Left renal cortex interstitium (tissue), 4 donors: ENCODE data around the gene NOVA2. TPM values are rescaled to one million over a fixed set of nuclear protein-coding genes. Genes with fewer than 3 reads are reported as not detected.
A peak's percentile ranks its signal among the peaks of the same experiment; 100 is the strongest.

ENCODE experiments used
- DNase-seq, 4 donors: peaks; one replicate each; pipeline ENCODE4 v3.0.0-alpha.2; 2013; ENCODE audit warnings: low read depth in 4 of 4, low spot score in 2 of 4, missing footprints in 1 of 4
- polyA plus RNA-seq, 4 donors: library from polyadenylated mRNA; unstranded; fragments of 120-200 nt; gene quantifications; one replicate each; pipeline ENCODE4 v1.2.1, GENCODE V29; 2013; ENCODE audit not compliant: insufficient read length in 4 of 4

NOVA2 gene
- polyA plus RNA-seq, 4 donors, result 2.8 to 5.3 (median 4.2) TPM

DNA sequence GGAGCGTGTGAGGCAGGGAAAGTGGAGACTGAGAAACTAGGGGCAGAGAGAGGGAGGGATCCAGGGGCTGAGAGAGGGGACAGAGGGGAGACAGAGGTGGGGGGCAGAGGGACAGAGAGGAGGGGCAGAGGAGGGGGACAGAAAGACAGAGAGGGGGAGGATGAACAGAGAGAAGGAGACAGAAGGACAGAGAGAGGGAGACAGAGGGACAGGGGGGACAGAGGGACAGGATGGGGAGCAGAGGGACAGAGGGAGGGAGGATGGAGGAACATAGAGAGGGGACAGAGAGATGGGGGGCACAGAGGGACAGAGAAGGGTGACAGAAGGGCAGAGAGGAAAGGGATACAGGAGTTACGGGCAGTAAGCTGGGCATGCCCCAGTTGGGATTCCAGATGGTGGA, 44.4 kb downstream of the NOVA2 start:
- no peak for DNase-seq

GRCh38 chr19:45927565-45928261, 46.0 kb downstream of the NOVA2 start:
- DNase-seq, result peak; percentile 47 to 79 (median 66)

DNA sequence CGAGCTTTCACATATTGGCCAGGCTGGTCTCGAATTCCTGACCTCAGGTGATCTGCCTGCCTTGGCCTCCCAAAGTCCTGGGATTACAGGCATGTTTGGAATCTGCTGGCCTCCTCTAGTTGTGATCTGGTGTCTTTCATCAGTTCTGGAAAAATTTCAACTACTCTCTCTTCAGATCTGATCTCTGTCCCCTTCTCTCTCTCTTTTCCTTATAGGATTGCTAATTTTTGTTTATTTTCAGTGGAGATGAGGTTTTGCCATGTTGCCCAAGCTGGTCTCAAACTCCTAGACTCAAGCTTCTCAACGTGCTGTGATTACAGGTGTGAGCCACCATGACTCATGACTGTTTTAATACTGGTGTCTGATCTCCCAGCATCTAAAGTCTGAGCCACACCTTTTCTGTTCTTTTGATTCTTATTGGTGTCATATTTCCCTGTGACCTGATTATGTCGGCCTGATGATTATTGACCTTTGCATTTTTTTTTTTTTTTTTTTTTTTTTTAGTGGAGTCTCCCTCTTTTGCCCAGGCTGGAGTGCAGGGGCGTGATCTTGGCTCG, 48.7 kb downstream of the NOVA2 start:
- no peak for DNase-seq

GRCh38 chr19:45922281-45922680, 51.4 kb downstream of the NOVA2 start:
- no peak for DNase-seq

GRCh38 chr19:45920458-45920857, 53.2 kb downstream of the NOVA2 start:
- DNase-seq, result no peak

- no peak for DNase-seq
These were observed 54.0 kb downstream of the NOVA2 start for GRCh38 chr19:45919678-45920077.

GRCh38 chr19:45918721-45919120, 54.9 kb downstream of the NOVA2 start:
- no peak for DNase-seq

DNA sequence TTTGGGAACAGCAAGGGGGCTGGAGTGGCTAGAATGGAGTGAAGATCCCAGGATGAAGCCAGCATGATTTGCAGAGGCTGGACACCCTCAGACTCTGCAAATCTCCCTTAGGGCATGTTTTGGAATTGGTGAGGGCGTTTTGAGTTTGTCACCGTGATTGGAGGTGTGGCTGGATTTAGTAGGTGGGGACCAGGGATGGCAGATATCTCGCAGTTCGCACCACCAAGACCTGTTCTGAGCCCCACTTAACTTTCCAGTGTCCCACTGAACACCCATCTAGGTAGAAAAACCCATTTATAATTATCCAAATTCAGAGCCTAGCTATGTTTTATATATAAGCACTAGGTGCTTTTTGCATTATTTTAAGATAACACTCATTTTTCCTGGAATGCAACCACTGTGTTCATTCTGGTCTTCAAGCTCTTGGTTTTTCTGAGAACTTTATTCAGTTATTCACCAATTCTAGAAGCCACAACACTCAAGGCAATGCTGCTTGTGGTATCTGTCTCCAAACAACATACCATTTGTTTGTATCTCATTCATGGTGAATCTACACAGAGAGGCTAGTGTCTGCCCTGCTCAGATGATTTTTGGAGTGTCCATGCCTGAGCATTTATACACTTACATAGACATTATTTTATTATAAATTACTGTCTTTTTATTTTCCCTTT, 56.1 kb downstream of the NOVA2 start:
- no peak for DNase-seq

DNA sequence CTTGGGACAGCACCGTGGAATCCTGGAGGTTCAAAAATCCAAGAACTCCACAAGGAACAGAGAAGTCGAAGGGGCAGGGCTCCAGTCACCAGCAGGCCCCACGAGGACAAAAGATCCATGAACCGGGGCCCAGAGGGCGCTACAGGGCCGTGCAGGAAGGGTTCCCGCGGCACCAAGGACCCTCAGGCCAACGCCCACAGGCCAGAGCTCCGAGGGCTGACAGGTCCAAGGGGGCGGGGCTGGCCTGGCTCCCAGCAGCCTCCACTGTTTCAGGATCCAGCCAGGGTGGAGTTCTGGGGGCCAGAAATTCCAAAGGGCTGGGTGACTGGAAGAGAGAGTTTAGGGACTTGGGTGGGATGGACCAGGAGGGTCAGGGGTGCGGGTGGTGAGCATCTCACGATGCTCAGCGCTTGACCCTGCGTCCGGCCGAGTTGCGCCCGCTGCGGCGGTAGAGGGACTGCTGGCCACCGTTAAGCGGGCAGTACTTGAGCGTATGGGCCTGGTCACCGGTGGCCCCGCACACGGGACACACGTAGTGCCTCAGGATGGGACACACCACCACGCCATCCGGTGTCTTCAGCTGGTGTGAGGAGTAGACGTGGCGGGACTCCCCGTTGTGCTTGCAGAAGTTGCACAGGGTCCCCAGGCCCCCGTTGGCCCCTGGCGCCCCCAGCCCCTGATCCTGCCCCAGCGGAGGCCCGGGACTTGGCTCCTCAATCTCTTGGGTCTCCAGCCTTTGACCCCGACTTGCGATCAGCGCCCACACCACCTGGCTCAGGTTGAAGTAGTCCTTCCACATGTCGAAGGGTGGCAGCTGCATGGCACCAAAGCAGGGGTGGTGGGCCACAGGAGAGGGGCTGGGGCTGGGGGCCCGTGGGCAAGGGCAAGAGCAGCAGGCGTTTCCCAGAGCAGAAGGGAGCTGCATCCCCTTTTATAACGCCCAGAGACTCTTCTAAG, 59.5 kb downstream of the NOVA2 start, which contains the start of gene NANOS2:
Gene NANOS2 (minus strand): TSS at position 905 of the 957 bp plus-strand sequence. CDS start 85 bp downstream, at position 820.
- no peak for DNase-seq

DNA sequence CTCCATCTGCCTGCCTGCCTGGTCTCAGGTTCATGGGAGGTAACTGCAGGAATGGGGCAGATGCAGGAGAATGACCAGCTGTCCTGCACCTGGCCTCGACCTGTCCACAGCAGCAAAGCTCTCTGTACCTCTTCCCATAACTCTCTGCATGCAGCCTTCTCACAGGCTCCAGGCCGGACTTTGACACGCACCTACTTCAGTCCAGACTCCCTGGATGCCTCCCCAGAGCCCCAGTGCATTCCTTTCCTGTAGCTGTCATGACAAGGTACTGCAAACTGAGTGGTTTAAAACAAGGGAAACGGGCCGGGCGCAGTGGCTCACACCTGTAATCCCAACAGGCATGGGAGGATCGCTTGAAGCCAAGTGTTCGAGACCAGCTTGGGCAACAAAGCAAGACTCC, 62.4 kb downstream of the NOVA2 start:
- DNase-seq, result no peak

DNA sequence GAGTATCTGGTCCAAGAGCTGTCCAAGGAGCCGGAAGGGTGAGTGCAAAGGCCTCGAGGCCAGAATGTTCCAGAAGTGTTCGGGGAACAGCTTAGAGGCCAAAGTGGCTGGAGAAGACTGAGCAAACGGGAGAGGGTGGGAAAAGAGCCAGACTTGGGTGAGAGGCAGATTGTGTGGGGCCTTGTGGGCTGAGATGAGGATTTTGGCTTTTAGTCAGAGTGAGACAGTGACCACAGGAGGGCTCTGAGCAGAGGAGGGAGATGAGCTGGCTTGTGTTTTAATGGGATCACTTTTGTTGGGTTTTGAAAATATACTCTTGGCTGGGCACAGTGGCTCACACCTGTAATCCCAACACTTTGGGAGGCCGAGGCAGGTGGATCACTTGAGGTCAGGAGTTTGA, 64.7 kb downstream of the NOVA2 start:
- no peak for DNase-seq

DNA sequence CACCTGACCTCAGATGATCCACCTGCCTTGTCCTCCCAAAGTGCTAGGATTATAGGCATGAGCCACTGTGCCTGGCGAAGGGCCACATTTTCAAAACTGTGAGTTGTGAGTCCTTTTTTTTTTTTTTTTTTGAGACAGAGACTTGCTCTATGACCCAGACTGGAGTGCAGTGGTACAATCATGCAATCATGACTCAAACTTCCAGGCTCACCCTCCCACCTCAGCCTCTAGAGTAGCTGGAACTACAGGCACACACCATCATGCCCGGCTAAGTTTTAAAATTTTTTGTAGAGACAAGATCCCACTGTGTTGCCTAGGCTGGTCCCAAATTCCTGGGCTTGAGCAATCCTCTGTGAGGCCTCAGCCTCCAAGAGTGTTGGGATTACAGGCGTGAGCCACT, 67.4 kb downstream of the NOVA2 start:
- no peak for DNase-seq

DNA sequence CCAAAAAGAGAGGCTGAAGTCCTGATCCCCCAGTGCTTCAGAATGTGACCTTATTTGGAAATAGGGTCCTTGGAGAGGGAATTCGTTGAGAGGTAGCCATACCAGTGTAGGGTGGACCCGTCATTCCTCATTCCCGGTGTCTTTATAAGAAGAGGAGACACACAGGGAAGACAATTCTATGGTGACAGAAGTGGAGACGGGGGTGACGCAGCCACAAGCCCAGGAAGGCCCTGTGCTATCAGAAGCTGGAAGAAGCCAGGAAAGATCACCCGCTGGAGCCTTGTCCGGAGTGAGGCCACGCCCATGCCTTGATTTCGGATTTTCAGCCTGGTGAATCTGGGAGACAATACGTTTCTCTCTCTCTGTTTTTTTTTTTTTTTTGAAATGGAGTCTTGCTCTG, 68.7 kb downstream of the NOVA2 start:
- DNase-seq, result no peak

- DNase-seq, result peak; percentile 93 to 99 (median 96)
These were observed 70.7 kb downstream of the NOVA2 start for GRCh38 chr19:45902651-45903625.

DNA sequence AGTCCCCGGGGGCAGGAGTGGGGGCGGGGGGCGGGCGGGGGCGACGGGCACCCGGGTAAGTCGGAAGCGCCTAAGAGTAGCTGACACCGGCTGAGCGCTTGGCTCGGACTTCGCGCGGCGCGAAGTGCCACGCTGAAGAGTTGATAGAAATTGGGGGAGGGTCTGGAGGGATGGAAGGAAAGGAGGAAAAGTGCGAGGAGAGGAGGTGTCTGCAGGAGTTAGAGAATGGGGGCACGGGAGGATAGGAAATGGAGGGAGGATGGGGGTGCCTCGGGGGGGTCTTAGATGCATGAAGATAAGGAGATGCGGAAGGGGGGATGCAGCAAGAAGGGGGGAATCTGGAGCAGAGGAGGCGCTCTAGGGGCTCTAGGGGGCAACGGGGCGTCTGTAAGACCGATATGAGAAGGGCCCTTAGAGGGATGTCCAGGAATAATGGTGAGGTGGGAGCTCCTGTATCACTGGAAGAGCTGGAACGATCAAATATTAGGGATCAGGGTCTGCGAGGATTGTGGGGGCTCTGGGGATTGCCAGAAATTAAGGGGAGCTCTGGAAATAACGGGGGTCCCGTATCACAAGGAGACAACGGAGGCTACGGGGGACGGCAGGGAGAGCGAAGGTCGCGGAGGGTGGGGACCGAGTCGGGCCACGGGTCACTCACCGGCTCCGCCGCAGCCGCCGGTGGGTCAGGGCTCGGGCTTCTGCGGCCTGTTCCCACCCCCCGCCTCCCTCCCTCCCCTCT, 71.6 kb downstream of the NOVA2 start, which contains the start of gene MYPOP:
Gene MYPOP (minus strand): TSS at position 702 of the 739 bp plus-strand sequence. CDS start 840 bp downstream, outside the sequence.
- DNase-seq, result no peak

GRCh38 chr19:45901432-45901911, 72.2 kb downstream of the NOVA2 start:
- DNase-seq, result no peak

DNA sequence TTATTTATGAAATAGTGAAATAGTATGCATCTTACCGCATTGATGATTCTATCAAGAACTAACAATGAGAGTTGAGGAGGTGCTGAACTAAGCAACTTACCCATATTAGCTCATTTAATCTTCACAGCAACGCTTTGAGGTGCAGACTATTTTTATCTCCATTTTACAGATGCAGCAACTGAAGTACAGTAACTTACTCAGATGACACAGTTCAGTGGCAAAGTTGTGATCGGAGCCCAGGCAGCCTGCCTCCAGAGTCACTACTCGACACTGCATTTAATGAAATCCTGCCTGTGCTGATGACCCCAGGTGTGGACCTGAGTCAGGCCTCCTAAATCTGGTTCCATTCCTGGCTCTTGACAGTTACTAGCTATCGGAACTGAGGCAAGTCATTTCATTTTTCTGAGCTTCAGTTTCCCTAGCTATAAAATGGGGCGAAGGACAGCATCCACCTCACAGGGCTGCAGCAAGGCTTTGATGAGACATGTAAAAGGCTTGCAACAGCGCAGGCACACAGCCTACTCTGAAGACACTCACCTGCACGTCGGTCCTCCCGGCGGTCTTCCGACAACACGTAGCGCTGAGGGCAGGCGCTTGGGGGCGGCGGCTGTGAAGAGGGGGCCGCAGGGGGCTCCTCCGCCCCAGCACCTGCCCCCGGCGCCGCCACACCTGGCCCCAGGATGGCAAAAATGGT, 72.8 kb downstream of the NOVA2 start:
- DNase-seq, result no peak
